H1 (cell line): Measurements from ENCODE around the gene SOX12. TPM values are rescaled to one million over a fixed set of nuclear protein-coding genes. Genes with fewer than 3 reads are reported as not detected.

ENCODE experiments used
- KDM4A ChIP-seq: IDR thresholded peaks from one replicate; pipeline ENCODE4 v1.7.1; 2012; ENCODE audit warnings: low read depth, mild to moderate bottlenecking, moderate library complexity, low read length, inconsistent platforms; ENCODE audit not compliant: severe bottlenecking
- RNF2 ChIP-seq: fragments of 200-900, 300-1000 bp; sonication (generic); IDR thresholded peaks from 2 replicates; pipeline ENCODE4 v1.7.1; 2016; ENCODE audit warnings: borderline replicate concordance, low read depth, mild to moderate bottlenecking, antibody characterized with exemption, low read length; ENCODE audit not compliant: poor library complexity, severe bottlenecking; ENCODE audit errors: missing control alignments
- polyA plus RNA-seq, 7 experiments: library from polyadenylated mRNA; depleted of rRNA in 3 of 7; stranded (reverse) in 5 of 7; unstranded in 2 of 7; fragments of >200 nt in 5 of 7; fragments of 200-250 nt in 2 of 7; gene quantifications; 1 replicate in 5 of 7; 2 replicates in 1 of 7; 4 replicates in 1 of 7; pipeline versions ENCODE4 v1.2.1 to v1.2.3, GENCODE V29; 2011 to 2013; ENCODE audit warnings: missing spikeins in 2 of 7, mixed read lengths in 2 of 7
- total RNA-seq: library from RNA; stranded (reverse); fragmentation: NEBNext Ultra II Directional; extraction: Animal tissue kit (Norgen Biotek cat#: 25700); gene quantifications from 2 replicates; pipeline ENCODE4 v1.2.1, GENCODE V29; 2021

Gene SOX12
- total and polyA plus RNA-seq, 2 of the 8 experiments (the other 6 are each of a cell fraction or from before 2014, with no cell fraction given): 6.4 to 63.0 TPM

DNA sequence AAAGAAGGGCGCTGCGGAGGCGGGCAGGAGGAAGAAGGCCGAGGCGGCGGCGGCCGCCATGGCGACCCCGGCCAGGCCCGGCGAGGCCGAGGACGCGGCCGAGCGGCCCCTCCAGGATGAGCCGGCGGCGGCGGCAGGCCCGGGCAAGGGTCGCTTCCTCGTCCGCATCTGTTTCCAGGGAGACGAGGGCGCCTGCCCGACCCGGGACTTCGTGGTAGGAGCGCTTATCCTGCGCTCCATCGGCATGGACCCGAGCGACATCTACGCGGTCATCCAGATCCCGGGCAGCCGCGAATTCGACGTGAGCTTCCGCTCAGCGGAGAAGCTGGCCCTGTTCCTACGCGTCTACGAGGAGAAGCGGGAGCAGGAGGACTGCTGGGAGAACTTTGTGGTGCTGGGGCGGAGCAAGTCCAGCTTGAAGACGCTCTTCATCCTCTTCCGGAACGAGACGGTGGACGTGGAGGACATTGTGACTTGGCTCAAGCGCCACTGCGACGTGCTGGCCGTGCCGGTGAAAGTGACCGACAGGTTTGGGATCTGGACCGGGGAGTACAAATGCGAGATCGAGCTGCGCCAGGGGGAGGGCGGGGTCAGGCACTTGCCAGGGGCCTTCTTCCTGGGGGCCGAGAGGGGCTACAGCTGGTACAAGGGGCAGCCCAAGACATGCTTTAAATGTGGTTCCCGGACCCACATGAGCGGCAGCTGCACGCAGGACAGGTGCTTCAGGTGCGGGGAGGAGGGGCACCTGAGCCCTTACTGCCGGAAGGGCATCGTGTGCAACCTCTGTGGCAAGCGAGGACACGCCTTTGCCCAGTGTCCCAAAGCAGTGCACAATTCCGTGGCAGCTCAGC lies 27.2 kb upstream of the SOX12 start (continued):
- TF ChIP-seq RNF2 (no peak), KDM4A (peak; percentile 19)
- TF ChIP-seq, all 59 proteins: peak for 8
